Ascending aorta (tissue), 2 donors: ENCODE measurements around the gene SUSD2. TPM values are rescaled to one million over a fixed set of nuclear protein-coding genes. Genes with fewer than 3 reads are reported as not detected.
"Not testable (repeated sequence)": the region's sequence is repeated elsewhere in the genome, so short reads cannot be mapped to it uniquely, and the experiment has no call there.

Source experiments
- DNase-seq, 2 donors: peaks; one replicate each; pipeline ENCODE4 v3.0.0-alpha.2; 2019; ENCODE audit warnings: low spot score in 2 of 2
- H3K27ac ChIP-seq, 2 donors: fragments of 200-600 bp; sonication (generic); one replicate each; pipeline ENCODE4 v1.5.1; 2016 to 2017; ENCODE audit warnings: mild to moderate bottlenecking in 1 of 2
- H3K27me3 ChIP-seq: fragments of 200-600 bp; sonication (generic); one replicate; pipeline ENCODE4 v1.5.1; 2017
- H3K36me3 ChIP-seq, 2 donors: fragments of 200-600 bp; sonication (generic); one replicate each; pipeline ENCODE4 v1.5.1; 2016
- H3K4me1 ChIP-seq, 2 donors: fragments of 200-600 bp; sonication (generic); one replicate each; pipeline ENCODE4 v1.5.1; 2016 to 2017; ENCODE audit warnings: mild to moderate bottlenecking in 1 of 2
- H3K4me3 ChIP-seq, 2 donors: fragments of 200-600 bp; sonication (generic); one replicate each; pipeline ENCODE4 v1.5.1; 2016 to 2017; ENCODE audit warnings: mild to moderate bottlenecking in 1 of 2
- H3K9me3 ChIP-seq, 2 donors: fragments of 200-600 bp; sonication (generic); one replicate each; pipeline ENCODE4 v1.5.1; 2016
- CTCF ChIP-seq, 3 experiments: fragments of 200-600 bp in 2 of 3; fragments of 450-650 bp in 1 of 3; sonication (generic) in 2 of 3; IDR thresholded peaks; one replicate each; pipeline ENCODE4 v1.5.1; 2016 to 2019; ENCODE audit warnings: antibody characterized with exemption in 3 of 3, mild to moderate bottlenecking in 1 of 3, moderate library complexity in 1 of 3
- intact Hi-C: fragments of 100-400 bp; cut with DNase I; formaldehyde crosslinking; loops from one replicate; pipeline ENCODE4 v1.15.1; 2023
- total RNA-seq: library from RNA; depleted of rRNA; stranded (reverse); fragments of >200 nt; gene quantifications from one replicate; pipeline ENCODE4 v1.1.0, GENCODE V29; 2016

The SUSD2 gene
- total RNA-seq, 1 donor from 2014 or later: 51.0 TPM

GRCh38 chr22:24191893-24192292 lies 10.6 kb downstream of the SUSD2 start:
- no peak for DNase-seq
- intact Hi-C loops: no loop called here
- Histone ChIP-seq H3K4me3 (no peak overlapping the region), H3K36me3 (peaks cover 0 to 17% of the 10 kb centered on the region in 2 donors), H3K4me1 (peaks cover 4 to 10% of the 10 kb centered on the region in 2 donors), H3K27me3 (no peaks in the 10 kb centered on the region), H3K27ac (no peak overlapping the region), H3K9me3 (no peaks in the 10 kb centered on the region)
- TF ChIP-seq CTCF (IDR thresholded peaks at IDR 0.05): no peak

- Histone ChIP-seq H3K27ac (peak overlapping the region; percentile 63 to 72), H3K4me1 (peaks cover 6 to 14% of the 10 kb centered on the region in 2 donors), H3K36me3 (no peaks in the 10 kb centered on the region), H3K27me3 (no peaks in the 10 kb centered on the region), H3K9me3 (no peaks in the 10 kb centered on the region), H3K4me3 (no peak overlapping the region)
- DNase-seq: no peak
- intact Hi-C loops: no loop called here
- no peak for TF ChIP-seq CTCF (IDR thresholded peaks at IDR 0.05)
These were observed 17.4 kb downstream of the SUSD2 start for GRCh38 chr22:24198682-24199052.

DNA sequence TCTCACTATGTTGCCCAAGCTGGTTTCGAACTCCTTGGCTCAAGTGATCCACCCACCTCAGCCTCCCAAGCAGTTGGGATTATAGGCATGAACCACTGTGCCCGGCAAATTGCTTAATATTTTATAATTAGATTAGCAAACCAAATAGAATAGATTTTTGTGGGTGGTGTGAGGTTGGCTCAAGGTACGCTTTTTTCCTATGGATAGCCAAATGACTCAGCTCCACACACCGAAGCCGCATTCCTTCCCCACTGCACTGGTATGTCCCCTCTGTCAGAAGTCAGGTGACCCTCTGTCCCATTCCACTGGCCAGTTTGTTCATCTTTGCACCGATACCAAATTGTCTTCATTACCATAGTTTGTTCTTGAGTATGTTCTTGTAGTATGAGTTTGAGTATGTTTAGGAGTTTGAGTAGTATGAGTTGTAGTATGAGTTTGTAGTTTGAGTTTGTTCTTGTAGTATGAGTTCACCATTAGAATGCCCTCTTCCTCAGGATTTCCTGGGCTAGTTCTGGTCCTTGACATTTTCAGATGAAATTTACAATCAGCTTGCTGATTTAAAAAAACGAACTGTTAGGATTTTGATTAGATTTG lies 19.4 kb downstream of the SUSD2 start:
- Histone ChIP-seq H3K4me3 (no peak overlapping the region), H3K36me3 (no peaks in the 10 kb centered on the region), H3K27me3 (no peaks in the 10 kb centered on the region), H3K27ac (no peak overlapping the region), H3K4me1 (peaks cover 6 to 14% of the 10 kb centered on the region in 2 donors), H3K9me3 (no peaks in the 10 kb centered on the region)
- no peak for TF ChIP-seq CTCF (IDR thresholded peaks at IDR 0.05)
- DNase-seq: no peak
- intact Hi-C loops: no loop called here

- Histone ChIP-seq H3K9me3 (no peaks in the 10 kb centered on the region), H3K4me1 (peaks cover 6 to 26% of the 10 kb centered on the region in 2 donors), H3K4me3 (no peak overlapping the region), H3K27me3 (no peaks in the 10 kb centered on the region), H3K27ac (no peak overlapping the region), H3K36me3 (no peaks in the 10 kb centered on the region)
- TF ChIP-seq CTCF (IDR thresholded peaks at IDR 0.05): no peak
- DNase-seq: no peak
- intact Hi-C loops: no loop called here
These were observed 20.7 kb downstream of the SUSD2 start for GRCh38 chr22:24201681-24202614.

GRCh38 chr22:24203856-24204255 lies 22.6 kb downstream of the SUSD2 start:
- H3K36me3 ChIP-seq, DNase-seq, intact Hi-C loops, H3K27me3 ChIP-seq, H3K27ac ChIP-seq, H3K9me3 ChIP-seq, H3K4me3 ChIP-seq: not testable (repeated sequence)
- peaks cover 10 to 29% of the 10 kb centered on the region in 2 donors for H3K4me1 ChIP-seq
